Mucosa of descending colon (tissue), 3 donors: ENCODE measurements around the gene KIAA1755. TPM values are rescaled to one million over a fixed set of nuclear protein-coding genes. Genes with fewer than 3 reads are reported as not detected.

Experiments
- ATAC-seq: fragments of 200-7000 bp; cut with Tn5 transposase; one replicate; pipeline ENCODE4 v1.9.1; 2020; ENCODE audit warnings: mild to moderate bottlenecking, moderate library complexity
- DNase-seq, 3 donors: peaks; one replicate each; pipeline ENCODE4 v3.0.0-alpha.2; 2020
- H3K36me3 ChIP-seq: fragments of 200-600 bp; one replicate; pipeline ENCODE4 v1.8.0; 2021; ENCODE audit warnings: low read depth, mild to moderate bottlenecking
- H3K4me1 ChIP-seq: fragments of 200-600 bp; one replicate; pipeline ENCODE4 v1.8.0; 2021; ENCODE audit warnings: low read depth, mild to moderate bottlenecking
- H3K4me3 ChIP-seq: fragments of 200-600 bp; one replicate; pipeline ENCODE4 v1.8.0; 2021; ENCODE audit warnings: mild to moderate bottlenecking
- H3K9me3 ChIP-seq: fragments of 200-600 bp; one replicate; pipeline ENCODE4 v1.8.0; 2021; ENCODE audit warnings: mild to moderate bottlenecking
- intact Hi-C, 2 donors: fragments of 100-400 bp; cut with DNase I in 1 of 2; cut with micrococcal nuclease in 1 of 2; formaldehyde crosslinking; loops; one replicate each; pipeline versions ENCODE4 v1.11.0 to v1.11.1; 2022; cut with DNase I, micrococcal nuclease
- total RNA-seq, 3 donors: library from RNA; stranded (reverse); fragmentation: NEBNext Ultra II Directional in 2 of 3; extraction: Animal tissue kit (Norgen Biotek cat#: 25700) in 2 of 3; gene quantifications; one replicate each; pipeline versions ENCODE4 v1.2.1 to v1.2.4, GENCODE V29; 2021 to 2023
- TF ChIP-seq, protein P1 (sequence below): fragments of 200-600 bp; IDR thresholded peaks from one replicate; pipeline ENCODE4 v1.8.0; 2022; ENCODE audit warnings: antibody characterized with exemption, mild to moderate bottlenecking
- donor health status: DM: no; HTN: no; CAD: no; lungs with moderate emphysema.
- donor health status: DM: no; HTN: no; CAD: no.
- donor health status: DM: no; HTN: yes; CAD: no.

KIAA1755 gene
- total RNA-seq, 3 donors from 2014 or later: 1.2 to 22.4 (median 3.4) TPM

DNA sequence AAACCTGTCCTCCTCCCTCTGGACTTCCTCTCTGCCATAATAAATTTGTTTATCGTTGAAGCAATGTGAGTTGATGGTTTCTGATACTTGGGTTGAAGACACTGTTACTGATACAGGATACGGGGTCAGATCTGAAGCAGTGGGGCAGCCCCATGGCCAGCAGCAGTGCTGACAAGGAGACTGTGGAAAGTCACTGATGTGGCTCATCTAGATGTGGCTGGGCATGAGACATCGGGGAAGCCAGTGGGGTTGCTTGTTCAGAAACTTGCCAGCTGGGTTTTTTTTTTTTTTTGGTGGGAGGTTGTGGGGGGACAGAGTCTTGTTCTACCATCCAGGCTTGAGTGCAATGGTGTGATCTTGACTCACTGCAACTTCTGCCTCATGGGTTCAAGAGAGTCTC lies 40.8 kb upstream of the KIAA1755 start:
- no peak for DNase-seq
- ATAC-seq: no peak
- TF ChIP-seq, protein P1, sequence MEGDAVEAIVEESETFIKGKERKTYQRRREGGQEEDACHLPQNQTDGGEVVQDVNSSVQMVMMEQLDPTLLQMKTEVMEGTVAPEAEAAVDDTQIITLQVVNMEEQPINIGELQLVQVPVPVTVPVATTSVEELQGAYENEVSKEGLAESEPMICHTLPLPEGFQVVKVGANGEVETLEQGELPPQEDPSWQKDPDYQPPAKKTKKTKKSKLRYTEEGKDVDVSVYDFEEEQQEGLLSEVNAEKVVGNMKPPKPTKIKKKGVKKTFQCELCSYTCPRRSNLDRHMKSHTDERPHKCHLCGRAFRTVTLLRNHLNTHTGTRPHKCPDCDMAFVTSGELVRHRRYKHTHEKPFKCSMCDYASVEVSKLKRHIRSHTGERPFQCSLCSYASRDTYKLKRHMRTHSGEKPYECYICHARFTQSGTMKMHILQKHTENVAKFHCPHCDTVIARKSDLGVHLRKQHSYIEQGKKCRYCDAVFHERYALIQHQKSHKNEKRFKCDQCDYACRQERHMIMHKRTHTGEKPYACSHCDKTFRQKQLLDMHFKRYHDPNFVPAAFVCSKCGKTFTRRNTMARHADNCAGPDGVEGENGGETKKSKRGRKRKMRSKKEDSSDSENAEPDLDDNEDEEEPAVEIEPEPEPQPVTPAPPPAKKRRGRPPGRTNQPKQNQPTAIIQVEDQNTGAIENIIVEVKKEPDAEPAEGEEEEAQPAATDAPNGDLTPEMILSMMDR: no peak
- Histone ChIP-seq H3K4me1 (no peaks in the 10 kb centered on the region), H3K4me3 (no peak overlapping the region), H3K9me3 (no peaks in the 10 kb centered on the region), H3K36me3 (no peaks in the 10 kb centered on the region)
- intact Hi-C loops: no loop called here

DNA sequence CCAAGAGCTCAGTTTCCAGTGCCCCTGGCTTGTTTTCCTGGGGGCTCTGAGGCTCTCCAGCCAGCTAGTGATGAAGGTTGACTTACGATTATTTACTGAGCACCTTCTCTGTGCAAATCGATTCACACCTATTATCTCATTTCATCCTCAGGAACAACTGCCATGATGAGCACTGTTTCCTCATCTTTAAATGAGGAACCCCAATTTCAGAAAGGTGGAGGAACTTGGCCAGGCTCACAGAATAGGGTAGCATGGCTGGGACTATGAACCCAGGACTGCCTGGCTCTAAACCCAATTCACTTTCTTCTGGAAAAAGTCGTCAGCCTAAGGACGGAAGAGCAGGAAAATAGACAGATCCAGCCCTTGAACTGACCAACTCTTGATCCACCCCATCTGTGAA lies 39.9 kb upstream of the KIAA1755 start:
- DNase-seq: no peak

DNA sequence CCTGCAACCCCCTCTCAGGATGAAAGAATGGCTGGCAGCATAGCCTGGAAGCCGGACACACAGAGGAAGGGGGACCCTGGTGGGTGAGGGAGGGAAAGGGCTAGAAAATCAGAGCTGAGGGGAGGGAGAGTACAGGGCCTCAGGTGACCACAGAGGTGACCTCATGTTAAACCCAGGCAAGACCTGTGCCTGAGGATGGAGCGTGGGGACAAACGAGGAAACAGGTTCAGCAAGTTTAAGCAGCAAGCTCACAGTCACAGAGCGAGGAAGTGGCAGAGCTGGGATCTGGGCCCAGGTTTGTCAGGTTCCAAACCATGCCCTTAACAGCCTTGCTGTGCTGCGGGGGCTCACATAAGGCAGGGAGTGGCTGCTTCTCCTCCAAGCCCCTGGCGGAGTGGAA lies 39.4 kb upstream of the KIAA1755 start:
- no peaks in the 10 kb centered on the region for H3K9me3 ChIP-seq
- H3K4me3 ChIP-seq: no peak overlapping the region
- no peaks in the 10 kb centered on the region for H3K4me1 ChIP-seq
- intact Hi-C loops: no loop called here
- H3K36me3 ChIP-seq: no peaks in the 10 kb centered on the region
- ATAC-seq (no peak), DNase-seq (no peak)
- TF ChIP-seq, protein P1: no peak

More for the DNA sequence above, 39.9 kb upstream of the KIAA1755 start:
- no peaks in the 10 kb centered on the region for H3K4me1 ChIP-seq
- no peaks in the 10 kb centered on the region for H3K9me3 ChIP-seq
- no peak overlapping the region for H3K4me3 ChIP-seq
- TF ChIP-seq, protein P1: no peak
- no peak for ATAC-seq
- intact Hi-C loops: no loop called here
- H3K36me3 ChIP-seq: no peaks in the 10 kb centered on the region

DNA sequence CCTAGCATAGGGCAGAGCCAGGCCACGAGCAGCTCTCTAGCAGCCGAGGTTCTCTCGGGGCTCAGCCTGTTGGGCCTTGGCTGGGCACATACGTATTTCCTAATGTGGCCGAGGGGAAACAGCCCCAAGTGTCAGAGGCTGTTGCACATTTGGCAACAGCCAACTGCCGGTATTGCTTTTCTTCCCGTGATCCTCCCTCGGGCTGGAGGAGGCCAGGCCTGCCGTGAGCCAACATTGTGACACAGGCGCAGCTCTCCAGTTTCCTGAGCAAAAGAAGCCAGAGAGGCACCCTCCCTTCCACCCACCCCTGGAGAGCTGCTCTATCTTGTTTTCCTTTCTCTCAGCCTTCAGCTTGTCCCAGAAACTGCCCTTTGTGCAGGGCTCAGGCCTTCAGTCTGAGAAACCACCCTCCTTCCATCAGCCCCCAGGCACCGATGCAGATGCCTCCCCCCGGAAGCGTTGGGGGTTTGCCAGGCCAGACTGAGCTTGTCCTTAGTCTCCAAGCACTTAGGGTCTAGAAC lies 38.3 kb upstream of the KIAA1755 start:
- Histone ChIP-seq H3K36me3 (no peaks in the 10 kb centered on the region), H3K4me3 (no peak overlapping the region), H3K9me3 (no peaks in the 10 kb centered on the region), H3K4me1 (no peaks in the 10 kb centered on the region)
- ATAC-seq (peak; percentile 67), DNase-seq (peak; percentile 29 to 71 (median 49))
- TF ChIP-seq, protein P1: no peak
- intact Hi-C loops: no loop called here

DNA sequence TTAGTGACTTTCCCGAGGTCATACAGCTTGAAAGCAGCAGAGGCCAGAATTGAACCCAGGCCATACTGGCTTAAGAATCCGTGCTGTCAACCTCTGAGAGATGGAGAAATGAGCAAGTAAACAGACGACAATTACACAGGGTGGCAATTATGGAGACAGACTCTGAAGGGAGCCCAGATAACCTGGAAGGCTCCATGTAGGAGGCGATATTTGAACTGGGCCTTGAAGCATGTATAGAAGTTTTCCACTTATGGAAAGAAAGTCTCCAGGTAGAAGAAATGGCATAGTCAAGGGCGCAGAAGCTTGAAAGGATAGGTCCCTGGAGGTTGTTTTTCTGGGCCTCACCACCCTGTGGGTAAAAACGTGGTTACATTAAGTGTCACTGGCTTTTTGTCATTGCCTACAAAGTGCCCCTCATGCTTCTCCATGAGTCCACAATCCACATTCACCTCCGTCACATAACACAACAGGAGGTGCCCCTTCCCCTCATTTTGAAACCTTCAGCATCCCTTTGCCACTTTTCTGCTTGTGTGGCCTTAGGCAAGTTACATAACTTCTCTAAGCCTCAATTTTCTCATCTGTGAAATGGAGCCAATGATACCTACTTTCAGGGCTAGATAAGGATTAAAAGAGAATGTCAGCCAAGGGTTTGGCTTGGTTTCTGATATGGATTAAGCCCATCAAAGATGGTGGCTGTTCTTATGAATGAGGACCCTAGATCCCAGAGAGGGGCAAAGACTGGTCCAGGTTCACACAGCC lies 37.6 kb upstream of the KIAA1755 start:
- ATAC-seq (no peak), DNase-seq (no peak)
- H3K4me1 ChIP-seq: no peaks in the 10 kb centered on the region
- H3K4me3 ChIP-seq: no peak overlapping the region
- no peaks in the 10 kb centered on the region for H3K9me3 ChIP-seq
- TF ChIP-seq, protein P1: no peak
- intact Hi-C loops: no loop called here
- no peaks in the 10 kb centered on the region for H3K36me3 ChIP-seq
